Hematopoietic multipotent progenitor cell treated with erythropoietin and hydrocortisone succinate and interleukin-3 and kit ligand, for 17 days (in vitro differentiated cells): ENCODE measurements around the gene CCND2.

Source experiments
- DNase-seq: peaks from one replicate; pipeline ENCODE4 v3.0.0-alpha.2; 2015; ENCODE audit warnings: low spot score

CCND2 gene

GRCh38 chr12:4256043-4256826, 17.3 kb upstream of the CCND2 start:
- no peak for DNase-seq

- no peak for DNase-seq
Observed at GRCh38 chr12:4257442-4257841, 16.1 kb upstream of the CCND2 start.

GRCh38 chr12:4259099-4259498, 14.5 kb upstream of the CCND2 start:
- no peak for DNase-seq

- no peak for DNase-seq
Observed at GRCh38 chr12:4261655-4262054, 11.9 kb upstream of the CCND2 start.

- DNase-seq, result no peak
Observed at GRCh38 chr12:4265280-4265679, 8.3 kb upstream of the CCND2 start.

GRCh38 chr12:4266990-4267389, 6.6 kb upstream of the CCND2 start:
- no peak for DNase-seq

- no peak for DNase-seq
Observed at GRCh38 chr12:4267704-4268328, 5.7 kb upstream of the CCND2 start.

GRCh38 chr12:4268329-4269181, 5.0 kb upstream of the CCND2 start:
- DNase-seq, result no peak

GRCh38 chr12:4269279-4269991, 4.1 kb upstream of the CCND2 start:
- no peak for DNase-seq

- DNase-seq, result no peak
Observed at GRCh38 chr12:4270016-4270830, 3.3 kb upstream of the CCND2 start.

- DNase-seq, result no peak
Observed at GRCh38 chr12:4270831-4271716, 2.5 kb upstream of the CCND2 start.

- no peak for DNase-seq
Observed at GRCh38 chr12:4271717-4272423, 1.7 kb upstream of the CCND2 start.

GRCh38 chr12:4272424-4273272, 914 bp upstream of the CCND2 start:
- no peak for DNase-seq

- DNase-seq, result no peak
Observed at GRCh38 chr12:4273273-4273651, 300 bp upstream of the CCND2 start.

- DNase-seq, result no peak
Observed at GRCh38 chr12:4274396-4275015, 944 bp downstream of the CCND2 start.

- DNase-seq, result no peak
Observed at GRCh38 chr12:4275016-4275869, 1.7 kb downstream of the CCND2 start.

- DNase-seq, result no peak
Observed at GRCh38 chr12:4275870-4276301, 2.3 kb downstream of the CCND2 start.
